Measurements from ENCODE around the gene LONP2. TPM values are rescaled to one million over a fixed set of nuclear protein-coding genes. Genes with fewer than 3 reads are reported as not detected.

The LONP2 gene
- total RNA-seq, 1 donor, result 56.8 TPM

- Histone ChIP-seq H4K20me1 (ENCODE audit: insufficient read depth, low read length) (peaks cover 78% of the 10 kb centered on the region), H3K79me2 (ENCODE audit: insufficient read depth, low read length) (peaks cover 99% of the 10 kb centered on the region), H3K4me2 (ENCODE audit: insufficient read depth, low read length) (no peak overlapping the region), H3K27me3 (ENCODE audit: insufficient read depth, low read length) (no peaks in the 10 kb centered on the region), H2AFZ (ENCODE audit: low read length) (no peak overlapping the region), H3K9me3 (ENCODE audit: low read depth, low read length) (no peaks in the 10 kb centered on the region), H3K4me1 (ENCODE audit: insufficient read depth, low read length) (peaks cover 15% of the 10 kb centered on the region), H3K4me3 (ENCODE audit: insufficient read depth, low read length) (no peak overlapping the region), H3K36me3 (ENCODE audit: insufficient read depth, low read length) (no peaks in the 10 kb centered on the region), H3K27ac (ENCODE audit: low read depth, low read length) (no peak overlapping the region)
- TF ChIP-seq, protein P1, sequence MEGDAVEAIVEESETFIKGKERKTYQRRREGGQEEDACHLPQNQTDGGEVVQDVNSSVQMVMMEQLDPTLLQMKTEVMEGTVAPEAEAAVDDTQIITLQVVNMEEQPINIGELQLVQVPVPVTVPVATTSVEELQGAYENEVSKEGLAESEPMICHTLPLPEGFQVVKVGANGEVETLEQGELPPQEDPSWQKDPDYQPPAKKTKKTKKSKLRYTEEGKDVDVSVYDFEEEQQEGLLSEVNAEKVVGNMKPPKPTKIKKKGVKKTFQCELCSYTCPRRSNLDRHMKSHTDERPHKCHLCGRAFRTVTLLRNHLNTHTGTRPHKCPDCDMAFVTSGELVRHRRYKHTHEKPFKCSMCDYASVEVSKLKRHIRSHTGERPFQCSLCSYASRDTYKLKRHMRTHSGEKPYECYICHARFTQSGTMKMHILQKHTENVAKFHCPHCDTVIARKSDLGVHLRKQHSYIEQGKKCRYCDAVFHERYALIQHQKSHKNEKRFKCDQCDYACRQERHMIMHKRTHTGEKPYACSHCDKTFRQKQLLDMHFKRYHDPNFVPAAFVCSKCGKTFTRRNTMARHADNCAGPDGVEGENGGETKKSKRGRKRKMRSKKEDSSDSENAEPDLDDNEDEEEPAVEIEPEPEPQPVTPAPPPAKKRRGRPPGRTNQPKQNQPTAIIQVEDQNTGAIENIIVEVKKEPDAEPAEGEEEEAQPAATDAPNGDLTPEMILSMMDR (IDR thresholded peaks at IDR 0.05; ENCODE audit: extremely low read depth, low read depth, low read length), result no peak
- peak; percentile 41 for DNase-seq (ENCODE audit: insufficient read length, low spot score, missing footprints)
These were observed 134.7 kb downstream of the LONP2 start for GRCh38 chr16:48378836-48379235.

DNA sequence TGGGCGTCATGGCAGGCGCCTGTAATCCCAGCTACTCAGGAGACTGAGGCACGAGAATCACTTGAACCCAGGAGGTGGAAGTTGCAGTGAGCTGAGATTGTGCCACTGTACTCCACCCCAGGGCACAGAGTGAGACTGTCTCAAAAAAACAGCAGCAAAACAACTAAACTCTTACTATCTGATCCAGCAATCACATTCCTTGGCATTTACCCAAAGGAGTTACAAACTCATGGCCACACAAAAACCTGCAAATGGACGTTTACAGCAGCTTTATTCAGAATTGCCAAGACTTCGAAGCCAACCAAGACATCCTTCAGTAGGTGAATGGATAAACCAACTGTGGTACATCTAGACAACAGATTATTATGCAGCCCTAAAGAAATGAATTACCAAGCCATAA is 137.1 kb downstream of the LONP2 start:
- H3K79me2 ChIP-seq (ENCODE audit: insufficient read depth, low read length), result peaks cover 82% of the 10 kb centered on the region
- TF ChIP-seq, protein P1 (IDR thresholded peaks at IDR 0.05; ENCODE audit: extremely low read depth, low read depth, low read length), result no peak
- no peaks in the 10 kb centered on the region for H3K27me3 ChIP-seq (ENCODE audit: insufficient read depth, low read length)
- no peak overlapping the region for H2AFZ ChIP-seq (ENCODE audit: low read length)
- H3K4me3 ChIP-seq (ENCODE audit: insufficient read depth, low read length), result no peak overlapping the region
- DNase-seq (ENCODE audit: insufficient read length, low spot score, missing footprints), result peak; percentile 38
- no peak overlapping the region for H3K27ac ChIP-seq (ENCODE audit: low read depth, low read length)
- H3K36me3 ChIP-seq (ENCODE audit: insufficient read depth, low read length), result no peaks in the 10 kb centered on the region
- H3K9me3 ChIP-seq (ENCODE audit: low read depth, low read length), result no peaks in the 10 kb centered on the region
- peaks cover 16% of the 10 kb centered on the region for H3K4me1 ChIP-seq (ENCODE audit: insufficient read depth, low read length)
- peaks cover 59% of the 10 kb centered on the region for H4K20me1 ChIP-seq (ENCODE audit: insufficient read depth, low read length)
- no peak overlapping the region for H3K4me2 ChIP-seq (ENCODE audit: insufficient read depth, low read length)

GRCh38 chr16:48382131-48382530 is 138.0 kb downstream of the LONP2 start:
- H3K4me2 ChIP-seq (ENCODE audit: insufficient read depth, low read length), result no peak overlapping the region
- no peak for DNase-seq (ENCODE audit: insufficient read length, low spot score, missing footprints)
- H4K20me1 ChIP-seq (ENCODE audit: insufficient read depth, low read length), result peaks cover 55% of the 10 kb centered on the region
- peaks cover 73% of the 10 kb centered on the region for H3K79me2 ChIP-seq (ENCODE audit: insufficient read depth, low read length)
- no peak overlapping the region for H2AFZ ChIP-seq (ENCODE audit: low read length)
- H3K9me3 ChIP-seq (ENCODE audit: low read depth, low read length), result no peaks in the 10 kb centered on the region
- H3K27ac ChIP-seq (ENCODE audit: low read depth, low read length), result no peak overlapping the region
- peaks cover 24% of the 10 kb centered on the region for H3K4me1 ChIP-seq (ENCODE audit: insufficient read depth, low read length)
- H3K36me3 ChIP-seq (ENCODE audit: insufficient read depth, low read length), result no peaks in the 10 kb centered on the region
- H3K27me3 ChIP-seq (ENCODE audit: insufficient read depth, low read length), result no peaks in the 10 kb centered on the region
- H3K4me3 ChIP-seq (ENCODE audit: insufficient read depth, low read length), result no peak overlapping the region
- TF ChIP-seq, protein P1 (IDR thresholded peaks at IDR 0.05; ENCODE audit: extremely low read depth, low read depth, low read length), result no peak

DNA sequence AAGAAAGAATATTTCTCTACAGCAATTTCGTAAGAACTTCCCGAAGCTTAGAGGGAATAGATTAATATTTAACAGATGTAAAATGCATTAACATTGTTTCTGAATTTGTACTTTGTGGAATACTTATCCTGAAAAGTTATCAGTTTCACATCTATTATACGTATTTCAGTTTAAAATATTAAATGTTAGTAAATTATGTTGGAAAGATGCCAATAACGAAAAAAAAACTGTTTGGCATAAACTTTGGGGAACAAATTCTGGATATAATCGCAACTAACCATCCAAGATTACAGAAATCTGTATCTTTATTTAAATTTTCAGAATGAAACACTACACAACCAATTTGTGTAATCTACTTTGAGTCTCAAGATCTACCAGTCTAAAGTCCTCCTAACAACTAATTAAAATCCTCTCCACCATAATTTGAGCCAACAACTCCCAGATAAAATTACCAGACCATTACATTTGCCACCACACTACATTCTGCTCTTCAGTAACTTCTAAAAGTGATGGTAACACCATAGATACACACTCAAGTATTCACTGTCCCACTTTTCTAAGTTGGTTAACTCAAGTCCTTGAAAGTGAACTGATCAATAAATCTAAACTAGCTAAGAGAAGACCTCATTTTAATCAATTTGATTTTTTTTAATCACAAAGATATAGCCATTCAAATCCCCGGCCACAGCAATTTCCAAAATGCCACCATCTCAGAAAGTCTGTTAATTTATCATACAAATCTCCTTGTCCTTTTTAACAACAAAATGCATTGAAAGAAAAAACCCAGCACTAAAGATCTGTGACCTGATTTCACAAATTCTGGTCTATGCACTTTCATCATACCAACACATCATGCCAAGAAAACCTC is 139.1 kb downstream of the LONP2 start:
- peaks cover 24% of the 10 kb centered on the region for H3K4me1 ChIP-seq (ENCODE audit: insufficient read depth, low read length)
- TF ChIP-seq, protein P1 (IDR thresholded peaks at IDR 0.05; ENCODE audit: extremely low read depth, low read depth, low read length), result no peak
- DNase-seq (ENCODE audit: insufficient read length, low spot score, missing footprints), result peak; percentile 84
- peaks cover 53% of the 10 kb centered on the region for H4K20me1 ChIP-seq (ENCODE audit: insufficient read depth, low read length)
- H3K4me3 ChIP-seq (ENCODE audit: insufficient read depth, low read length), result peak overlapping the region; percentile 84
- H3K27ac ChIP-seq (ENCODE audit: low read depth, low read length), result peak overlapping the region; percentile 57
- peak overlapping the region; percentile 91 for H3K4me2 ChIP-seq (ENCODE audit: insufficient read depth, low read length)
- H3K36me3 ChIP-seq (ENCODE audit: insufficient read depth, low read length), result no peaks in the 10 kb centered on the region
- H2AFZ ChIP-seq (ENCODE audit: low read length), result no peak overlapping the region
- no peaks in the 10 kb centered on the region for H3K9me3 ChIP-seq (ENCODE audit: low read depth, low read length)
- H3K79me2 ChIP-seq (ENCODE audit: insufficient read depth, low read length), result peaks cover 62% of the 10 kb centered on the region
- H3K27me3 ChIP-seq (ENCODE audit: insufficient read depth, low read length), result no peaks in the 10 kb centered on the region

All from osteoblast (primary cell).